ENCODE data around the gene BCL2L15.
A peak's percentile ranks its signal among the peaks of the same experiment; 100 is the strongest.

BCL2L15 gene

GRCh38 chr1:113922957-113923356, 35.6 kb upstream of the BCL2L15 start:
- H2AFZ ChIP-seq (ENCODE audit: low read depth, low read length), result no peak overlapping the region
- peaks cover 3% of the 10 kb centered on the region for H3K27me3 ChIP-seq (ENCODE audit: insufficient read depth, low read length)
- no peaks in the 10 kb centered on the region for H3K9me3 ChIP-seq (ENCODE audit: low read length)
- peaks cover under 1% of the 10 kb centered on the region for H3K4me1 ChIP-seq (ENCODE audit: insufficient read depth, low read length)
- no peaks in the 10 kb centered on the region for H3K36me3 ChIP-seq (ENCODE audit: insufficient read depth, low read length)
- H3K4me3 ChIP-seq (ENCODE audit: low read length), result no peak overlapping the region

GRCh38 chr1:113918243-113918642, 30.9 kb upstream of the BCL2L15 start:
- Histone ChIP-seq H3K27me3 (ENCODE audit: insufficient read depth, low read length) (peaks cover 1% of the 10 kb centered on the region), H2AFZ (ENCODE audit: low read depth, low read length) (no peak overlapping the region), H3K4me3 (ENCODE audit: low read length) (no peak overlapping the region), H3K4me1 (ENCODE audit: insufficient read depth, low read length) (no peaks in the 10 kb centered on the region), H3K9me3 (ENCODE audit: low read length) (no peaks in the 10 kb centered on the region), H3K36me3 (ENCODE audit: insufficient read depth, low read length) (no peaks in the 10 kb centered on the region)

GRCh38 chr1:113917400-113918082, 30.2 kb upstream of the BCL2L15 start:
- no peaks in the 10 kb centered on the region for H3K4me1 ChIP-seq (ENCODE audit: insufficient read depth, low read length)
- H2AFZ ChIP-seq (ENCODE audit: low read depth, low read length), result no peak overlapping the region
- H3K27me3 ChIP-seq (ENCODE audit: insufficient read depth, low read length), result no peaks in the 10 kb centered on the region
- H3K36me3 ChIP-seq (ENCODE audit: insufficient read depth, low read length), result peaks cover 6% of the 10 kb centered on the region
- no peak overlapping the region for H3K4me3 ChIP-seq (ENCODE audit: low read length)
- no peaks in the 10 kb centered on the region for H3K9me3 ChIP-seq (ENCODE audit: low read length)

GRCh38 chr1:113916974-113917373, 29.6 kb upstream of the BCL2L15 start:
- Histone ChIP-seq H3K4me1 (ENCODE audit: insufficient read depth, low read length) (no peaks in the 10 kb centered on the region), H3K9me3 (ENCODE audit: low read length) (no peaks in the 10 kb centered on the region), H3K4me3 (ENCODE audit: low read length) (no peak overlapping the region), H2AFZ (ENCODE audit: low read depth, low read length) (no peak overlapping the region), H3K36me3 (ENCODE audit: insufficient read depth, low read length) (peaks cover 11% of the 10 kb centered on the region), H3K27me3 (ENCODE audit: insufficient read depth, low read length) (no peaks in the 10 kb centered on the region)

- H3K36me3 ChIP-seq (ENCODE audit: insufficient read depth, low read length), result peaks cover 30% of the 10 kb centered on the region
- no peaks in the 10 kb centered on the region for H3K9me3 ChIP-seq (ENCODE audit: low read length)
- H2AFZ ChIP-seq (ENCODE audit: low read depth, low read length), result no peak overlapping the region
- H3K4me3 ChIP-seq (ENCODE audit: low read length), result no peak overlapping the region
- H3K27me3 ChIP-seq (ENCODE audit: insufficient read depth, low read length), result no peaks in the 10 kb centered on the region
- H3K4me1 ChIP-seq (ENCODE audit: insufficient read depth, low read length), result no peaks in the 10 kb centered on the region
These were observed 26.7 kb upstream of the BCL2L15 start for GRCh38 chr1:113913887-113914664.

GRCh38 chr1:113913312-113913668, 25.9 kb upstream of the BCL2L15 start:
- Histone ChIP-seq H3K4me1 (ENCODE audit: insufficient read depth, low read length) (no peaks in the 10 kb centered on the region), H3K36me3 (ENCODE audit: insufficient read depth, low read length) (peaks cover 37% of the 10 kb centered on the region), H3K4me3 (ENCODE audit: low read length) (no peak overlapping the region), H2AFZ (ENCODE audit: low read depth, low read length) (no peak overlapping the region), H3K27me3 (ENCODE audit: insufficient read depth, low read length) (no peaks in the 10 kb centered on the region), H3K9me3 (ENCODE audit: low read length) (no peaks in the 10 kb centered on the region)

GRCh38 chr1:113912594-113913311, 25.4 kb upstream of the BCL2L15 start:
- Histone ChIP-seq H3K27me3 (ENCODE audit: insufficient read depth, low read length) (no peaks in the 10 kb centered on the region), H3K4me1 (ENCODE audit: insufficient read depth, low read length) (no peaks in the 10 kb centered on the region), H3K4me3 (ENCODE audit: low read length) (no peak overlapping the region), H3K36me3 (ENCODE audit: insufficient read depth, low read length) (peaks cover 43% of the 10 kb centered on the region), H2AFZ (ENCODE audit: low read depth, low read length) (no peak overlapping the region), H3K9me3 (ENCODE audit: low read length) (no peaks in the 10 kb centered on the region)

- Histone ChIP-seq H3K4me1 (ENCODE audit: insufficient read depth, low read length) (peaks cover 8% of the 10 kb centered on the region), H3K4me3 (ENCODE audit: low read length) (peak overlapping the region; percentile 65), H3K36me3 (ENCODE audit: insufficient read depth, low read length) (peaks cover 28% of the 10 kb centered on the region), H3K27me3 (ENCODE audit: insufficient read depth, low read length) (no peaks in the 10 kb centered on the region), H2AFZ (ENCODE audit: low read depth, low read length) (peak overlapping the region; percentile 85), H3K9me3 (ENCODE audit: low read length) (no peaks in the 10 kb centered on the region)
These were observed 18.1 kb upstream of the BCL2L15 start for GRCh38 chr1:113905435-113905861.

- H3K36me3 ChIP-seq (ENCODE audit: insufficient read depth, low read length), result peaks cover 27% of the 10 kb centered on the region
- peaks cover 8% of the 10 kb centered on the region for H3K4me1 ChIP-seq (ENCODE audit: insufficient read depth, low read length)
- H2AFZ ChIP-seq (ENCODE audit: low read depth, low read length), result peak within 1 kb of the TSS; percentile 85
- no peaks in the 10 kb centered on the region for H3K9me3 ChIP-seq (ENCODE audit: low read length)
- peak within 1 kb of the TSS; percentile 65 for H3K4me3 ChIP-seq (ENCODE audit: low read length)
- H3K27me3 ChIP-seq (ENCODE audit: insufficient read depth, low read length), result no peaks in the 10 kb centered on the region
These were observed 17.5 kb upstream of the BCL2L15 start, which contains the start of the genes AP4B1 and DCLRE1B for GRCh38 chr1:113904674-113905434. Gene AP4B1 (minus strand): TSS chr1:113904799. CDS start chr1:113904717, 82 bp downstream. Gene DCLRE1B (plus strand): TSS chr1:113905326. CDS start chr1:113905587, 261 bp downstream.

- H3K4me1 ChIP-seq (ENCODE audit: insufficient read depth, low read length), result peaks cover 8% of the 10 kb centered on the region
- H2AFZ ChIP-seq (ENCODE audit: low read depth, low read length), result peak overlapping the region; percentile 78
- peak overlapping the region; percentile 65 for H3K4me3 ChIP-seq (ENCODE audit: low read length)
- H3K36me3 ChIP-seq (ENCODE audit: insufficient read depth, low read length), result peaks cover 32% of the 10 kb centered on the region
- H3K27me3 ChIP-seq (ENCODE audit: insufficient read depth, low read length), result no peaks in the 10 kb centered on the region
- no peaks in the 10 kb centered on the region for H3K9me3 ChIP-seq (ENCODE audit: low read length)
These were observed 16.9 kb upstream of the BCL2L15 start for GRCh38 chr1:113904293-113904673.

- H3K27me3 ChIP-seq (ENCODE audit: insufficient read depth, low read length), result no peaks in the 10 kb centered on the region
- peaks cover 8% of the 10 kb centered on the region for H3K4me1 ChIP-seq (ENCODE audit: insufficient read depth, low read length)
- no peak overlapping the region for H2AFZ ChIP-seq (ENCODE audit: low read depth, low read length)
- H3K9me3 ChIP-seq (ENCODE audit: low read length), result no peaks in the 10 kb centered on the region
- peak overlapping the region; percentile 65 for H3K4me3 ChIP-seq (ENCODE audit: low read length)
- peaks cover 32% of the 10 kb centered on the region for H3K36me3 ChIP-seq (ENCODE audit: insufficient read depth, low read length)
These were observed 16.3 kb upstream of the BCL2L15 start for GRCh38 chr1:113903501-113904292.

GRCh38 chr1:113901191-113901590, 13.8 kb upstream of the BCL2L15 start:
- Histone ChIP-seq H3K36me3 (ENCODE audit: insufficient read depth, low read length) (peaks cover 36% of the 10 kb centered on the region), H3K4me1 (ENCODE audit: insufficient read depth, low read length) (peaks cover 7% of the 10 kb centered on the region), H3K27me3 (ENCODE audit: insufficient read depth, low read length) (no peaks in the 10 kb centered on the region), H3K9me3 (ENCODE audit: low read length) (no peaks in the 10 kb centered on the region), H3K4me3 (ENCODE audit: low read length) (no peak overlapping the region), H2AFZ (ENCODE audit: low read depth, low read length) (no peak overlapping the region)
